T47D (cell line): ENCODE measurements around the gene SLC24A4.
A peak's percentile ranks its signal among the peaks of the same experiment; 100 is the strongest.

Experiments used
- DNase-seq, 2 experiments: peaks; one replicate each; pipeline versions ENCODE4 v3.0.0 to v3.0.0-alpha.2; 2011 to 2012; ENCODE audit warnings: low read depth in 1 of 2, low spot score in 1 of 2
- JUND ChIP-seq: IDR thresholded peaks from 2 replicates; pipeline ENCODE4 v1.6.1; 2012; ENCODE audit warnings: low read depth
- in situ Hi-C: cut with HindIII; loops from 2 replicates; pipeline ENCODE4 v1.10.0; 2016; ENCODE audit warnings: low sequenced_read_pairs, low pct_unique_long_range_greater_than_20kb

Gene SLC24A4

DNA sequence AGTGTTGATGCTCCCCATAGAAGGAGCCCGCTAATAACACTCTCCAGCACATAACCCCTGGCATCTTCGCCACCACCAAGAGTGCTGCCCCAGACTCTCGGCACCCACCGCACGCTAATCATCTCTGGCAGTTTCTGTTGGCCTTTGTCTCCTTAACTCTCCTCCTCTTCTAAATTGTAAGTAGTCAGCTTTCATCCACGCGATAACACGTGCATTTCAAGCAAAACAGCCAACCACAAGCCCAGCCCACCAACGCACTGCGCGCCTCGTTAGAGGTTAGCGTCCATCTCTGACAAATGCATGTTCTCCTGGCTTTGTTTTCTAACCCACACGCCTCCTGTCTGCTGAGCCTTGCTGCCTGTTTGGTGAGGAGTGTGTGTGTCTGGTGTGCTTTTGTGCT is 129.5 kb downstream of the SLC24A4 start:
- no peak for TF ChIP-seq JUND
- DNase-seq, result no peak
- in situ Hi-C loops, result no loop called here

DNA sequence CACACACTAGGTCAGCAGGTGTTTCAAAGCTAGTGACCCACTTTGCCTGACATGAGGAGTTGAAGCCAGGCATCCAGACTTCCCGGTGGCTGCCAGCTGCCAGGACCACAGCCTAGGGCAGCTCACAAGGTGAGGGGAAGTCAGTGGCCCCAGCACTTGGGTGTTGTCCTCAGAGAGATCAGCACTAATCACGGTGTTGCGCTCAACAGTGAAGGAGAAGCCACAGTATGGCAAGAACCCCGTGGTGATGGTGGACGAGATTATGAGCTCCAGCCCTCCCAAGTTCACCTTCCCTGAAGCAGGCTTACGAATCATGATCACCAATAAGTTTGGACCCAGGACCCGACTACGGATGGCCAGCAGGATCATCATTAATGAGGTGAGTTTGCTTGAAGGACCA is 130.7 kb downstream of the SLC24A4 start:
- TF ChIP-seq JUND, result no peak
- in situ Hi-C loops, result no loop called here
- DNase-seq, result no peak

DNA sequence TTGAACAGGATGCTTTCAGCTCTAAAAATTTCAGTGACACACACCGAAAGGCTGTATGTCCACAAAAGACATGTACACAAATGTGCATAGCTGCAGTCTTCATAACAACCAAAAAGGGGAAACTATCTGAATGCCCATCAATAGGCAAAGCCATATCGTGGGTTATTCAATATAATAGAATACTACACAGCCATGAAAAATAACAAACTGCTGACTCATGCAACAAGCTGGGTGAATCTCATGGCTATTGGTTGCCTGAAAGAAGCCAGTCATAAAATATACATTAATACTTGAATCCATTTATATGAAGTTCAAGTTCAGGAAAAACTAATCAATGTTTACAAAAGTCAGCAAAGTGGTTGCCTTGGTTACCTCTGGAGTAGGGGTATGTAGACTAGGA is 132.3 kb downstream of the SLC24A4 start:
- in situ Hi-C loops, result no loop called here
- TF ChIP-seq JUND, result no peak
- no peak for DNase-seq

DNA sequence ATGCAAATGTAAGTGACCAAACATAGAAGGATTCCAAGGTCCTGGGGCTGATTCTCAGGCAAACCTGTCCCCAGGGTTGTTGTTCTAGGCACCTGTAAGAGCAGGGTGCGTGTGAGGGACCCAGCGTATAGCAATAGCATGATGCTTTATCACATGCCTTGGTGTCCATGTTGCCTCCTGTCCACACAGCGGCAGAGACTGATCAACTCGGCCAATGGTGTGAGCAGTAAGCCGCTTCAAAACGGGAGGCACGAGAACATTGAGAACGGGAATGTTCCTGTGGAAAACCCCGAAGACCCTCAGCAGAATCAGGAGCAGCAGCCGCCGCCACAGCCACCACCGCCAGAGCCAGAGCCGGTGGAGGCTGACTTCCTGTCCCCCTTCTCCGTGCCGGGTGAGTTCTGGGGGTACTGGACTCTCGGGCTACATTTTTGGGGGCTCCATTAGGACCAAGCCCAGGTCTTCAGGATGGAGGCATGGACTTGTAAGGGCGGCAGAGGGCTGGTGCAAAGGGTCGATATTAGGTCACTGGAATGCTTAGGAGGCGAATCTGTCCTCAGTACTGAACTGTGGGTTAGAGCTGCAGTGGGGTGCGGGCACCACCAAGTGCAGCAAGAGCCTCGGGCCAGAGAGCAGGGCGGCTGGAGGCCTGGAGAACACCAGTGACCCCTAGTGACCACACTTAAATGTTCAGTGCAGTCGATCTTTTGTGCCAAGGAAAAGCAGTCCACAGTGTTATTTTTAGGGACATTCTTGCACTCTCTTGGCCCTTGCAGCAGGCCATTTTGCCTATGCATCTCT is 133.4 kb downstream of the SLC24A4 start:
- in situ Hi-C loops, result no loop called here
- peak; percentile 41 to 74 for DNase-seq
- no peak for TF ChIP-seq JUND

DNA sequence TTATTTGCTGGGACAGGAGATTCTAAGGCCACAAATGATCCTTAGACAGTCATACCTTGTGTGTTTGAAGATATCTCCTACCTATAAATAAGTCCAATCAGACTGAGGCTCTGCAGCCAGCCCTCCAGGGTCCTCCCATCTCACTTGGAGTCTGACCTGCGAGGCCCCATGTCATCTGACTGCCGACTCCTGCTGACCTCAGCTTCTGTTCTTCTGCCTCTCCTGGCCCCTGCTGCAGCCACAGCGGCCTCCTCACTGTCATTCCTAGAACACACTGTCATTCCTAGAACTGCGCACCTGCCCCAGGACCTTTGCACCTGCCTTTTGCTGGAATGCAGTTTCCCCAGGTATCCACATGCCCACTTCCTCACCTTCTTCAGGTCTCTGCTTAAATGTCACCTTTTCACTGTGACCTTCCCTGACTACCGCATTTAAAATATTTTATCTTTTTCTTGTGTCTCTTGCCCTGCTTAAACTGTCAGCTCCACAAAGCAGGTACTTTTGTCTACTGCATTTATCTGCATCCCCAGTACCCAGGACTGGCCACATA is 134.1 kb downstream of the SLC24A4 start:
- no peak for TF ChIP-seq JUND
- in situ Hi-C loops, result no loop called here
- no peak for DNase-seq

DNA sequence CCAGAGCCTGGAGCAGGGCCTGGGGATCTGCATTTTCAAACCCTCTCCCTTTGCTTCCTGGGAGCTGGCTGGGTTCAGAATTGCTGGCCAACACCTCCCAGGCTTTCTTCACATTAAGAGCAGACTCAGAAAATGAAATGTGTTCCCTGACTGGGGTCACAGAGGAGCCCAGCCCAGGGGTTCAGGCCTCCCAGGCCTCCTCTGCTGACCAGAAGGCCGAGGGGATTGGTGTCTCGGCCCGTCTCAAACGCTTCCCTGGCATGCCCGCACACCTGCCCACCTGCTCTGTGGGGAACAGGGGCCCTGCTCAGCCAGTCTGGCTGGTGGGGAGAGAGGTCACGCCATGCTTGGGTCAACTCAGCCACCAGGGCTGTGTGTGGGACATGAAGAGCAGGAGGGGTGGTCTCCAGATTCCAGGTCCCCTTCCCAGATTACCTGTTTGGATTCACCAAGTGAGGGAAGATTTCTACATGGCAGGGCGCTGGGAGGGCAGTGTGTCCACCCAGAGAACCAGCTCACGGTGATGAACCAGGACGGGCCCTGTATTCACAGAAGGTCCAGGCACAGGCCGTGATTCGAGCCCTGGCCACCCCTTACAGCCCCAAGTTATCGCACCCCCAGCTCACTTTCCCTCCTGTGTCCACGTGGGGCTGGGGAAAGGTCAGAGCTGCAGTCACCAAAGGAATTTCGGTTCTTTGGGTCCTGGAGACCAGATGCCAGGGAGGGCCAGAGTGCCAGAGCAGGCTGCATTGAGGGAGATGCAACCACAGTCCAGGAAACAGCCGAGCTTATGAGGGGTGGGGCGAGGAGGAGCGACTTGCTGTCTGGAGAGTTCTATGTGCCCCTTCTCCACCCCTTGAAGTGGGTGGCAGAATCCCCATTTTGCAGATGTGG is 135.4 kb downstream of the SLC24A4 start:
- in situ Hi-C loops, result no loop called here
- TF ChIP-seq JUND, result no peak
- no peak for DNase-seq

DNA sequence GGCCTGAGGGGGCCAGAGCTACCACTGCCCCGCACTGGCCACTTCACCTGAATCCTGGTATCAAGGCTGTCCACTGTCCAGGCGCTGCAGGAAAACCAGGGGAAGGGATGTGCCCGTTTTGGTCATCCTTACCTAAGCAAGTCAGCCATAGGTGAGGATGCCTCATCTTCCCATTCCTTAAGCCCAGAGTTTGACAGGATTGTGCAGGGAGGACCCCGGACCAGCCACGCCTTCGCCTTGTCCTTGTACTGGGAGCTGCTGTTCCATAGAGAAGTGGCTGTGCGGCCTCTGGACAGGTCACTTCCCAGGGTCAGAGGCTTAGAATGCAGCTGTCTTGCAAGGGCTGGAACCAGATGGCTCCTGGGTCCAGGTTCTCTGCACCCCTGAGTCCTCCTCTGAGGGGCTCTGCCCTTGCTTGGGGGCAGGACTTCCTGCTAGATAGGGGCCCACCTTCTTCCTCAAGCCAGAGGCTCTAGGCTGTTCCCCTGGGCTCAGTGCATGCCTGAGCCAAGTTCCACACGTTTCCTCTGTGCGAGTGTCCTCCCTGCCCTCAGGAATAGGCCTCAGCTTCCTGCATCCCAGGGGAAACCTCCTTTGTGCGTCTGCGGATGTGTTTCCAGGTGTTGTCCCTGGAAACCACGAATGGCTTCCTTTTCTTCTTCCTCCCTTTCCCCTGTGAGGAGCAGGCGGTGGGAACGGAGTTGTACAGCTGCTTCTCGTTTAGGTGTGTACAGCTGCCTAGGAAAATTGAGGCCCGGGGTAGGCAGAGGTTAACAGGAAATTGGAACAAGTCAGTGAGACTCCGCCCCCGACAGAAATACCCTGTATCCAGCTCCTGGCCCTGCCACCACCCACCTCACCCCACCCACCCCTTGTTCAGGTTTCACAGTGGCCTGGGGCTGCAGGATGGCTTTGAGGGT is 136.3 kb downstream of the SLC24A4 start:
- no peak for TF ChIP-seq JUND
- in situ Hi-C loops, result no loop called here
- no peak for DNase-seq

DNA sequence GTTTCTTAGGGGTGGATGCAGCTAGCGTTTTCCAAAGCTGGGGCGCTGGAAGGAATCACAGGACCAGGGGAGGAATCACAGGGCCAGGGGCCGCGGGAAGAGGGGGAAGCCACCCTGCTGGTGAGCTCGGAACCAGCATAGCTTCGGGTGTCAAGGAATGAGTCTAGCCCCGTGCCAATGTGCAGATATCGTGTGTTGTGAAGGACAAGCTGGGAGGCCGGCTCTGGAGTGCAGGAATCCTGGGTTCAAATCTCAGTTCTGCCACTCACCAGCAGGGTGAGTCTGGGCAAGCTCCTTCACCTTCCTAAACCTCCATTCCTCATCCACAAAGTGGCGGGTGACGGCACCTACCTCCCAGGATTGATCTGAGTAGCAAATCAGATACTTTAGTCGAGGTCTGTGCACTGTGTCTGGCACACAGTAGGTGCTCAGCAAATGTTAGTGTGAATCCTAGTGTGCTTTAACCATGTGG is 137.0 kb downstream of the SLC24A4 start:
- DNase-seq, result no peak
- in situ Hi-C loops, result no loop called here
- TF ChIP-seq JUND, result no peak

DNA sequence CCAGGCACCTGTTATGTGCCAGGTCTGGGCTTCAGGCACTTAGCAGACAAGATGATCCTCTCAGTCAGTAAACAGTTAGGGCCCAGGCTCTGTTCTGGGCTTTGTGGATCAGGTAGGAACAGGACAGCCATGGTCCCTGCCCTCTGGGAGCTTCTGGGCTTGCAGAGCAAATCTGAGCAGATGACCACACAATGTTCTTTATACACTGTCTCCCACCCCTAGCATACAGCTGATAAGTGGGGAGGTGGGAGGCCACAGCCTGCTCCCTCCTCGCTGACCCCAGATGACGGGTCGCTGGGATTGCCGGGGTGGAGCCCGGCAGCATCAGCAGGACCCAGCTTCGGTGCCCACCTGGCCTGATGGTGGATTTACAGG is 137.6 kb downstream of the SLC24A4 start:
- DNase-seq, result no peak
- in situ Hi-C loops, result no loop called here
- no peak for TF ChIP-seq JUND

DNA sequence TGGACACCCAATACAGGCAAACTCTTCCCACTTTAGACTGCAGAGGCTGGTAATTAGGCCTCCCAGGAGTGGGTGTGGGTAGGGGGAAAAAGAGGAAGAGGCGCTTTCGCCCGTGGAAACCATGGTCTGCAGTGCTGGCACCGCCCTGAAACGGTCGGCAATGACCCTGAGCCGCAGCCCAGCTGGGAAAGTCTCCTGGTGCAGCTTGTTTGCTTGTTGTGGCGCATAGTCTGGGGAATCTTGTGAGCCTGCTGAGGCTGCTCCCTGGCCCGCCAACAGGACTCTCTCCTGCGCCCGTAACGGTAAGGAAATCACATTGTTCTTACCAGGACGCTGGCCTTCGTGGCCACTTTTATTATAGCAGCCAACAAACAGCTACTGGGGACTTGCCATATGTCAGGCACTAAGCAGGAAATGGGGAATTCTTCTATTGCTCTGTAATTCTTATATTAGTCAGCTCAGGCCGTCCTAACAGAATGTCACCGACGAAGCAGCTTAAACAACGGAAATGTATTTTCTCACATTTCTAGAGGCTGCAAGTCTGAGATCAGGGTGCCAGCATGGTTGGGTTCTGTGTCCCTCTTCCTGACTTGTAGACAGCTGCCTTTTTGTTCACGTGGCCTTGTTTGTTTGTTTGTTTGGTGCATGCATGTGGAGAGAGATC is 138.1 kb downstream of the SLC24A4 start:
- TF ChIP-seq JUND, result no peak
- no peak for DNase-seq
- in situ Hi-C loops, result no loop called here

DNA sequence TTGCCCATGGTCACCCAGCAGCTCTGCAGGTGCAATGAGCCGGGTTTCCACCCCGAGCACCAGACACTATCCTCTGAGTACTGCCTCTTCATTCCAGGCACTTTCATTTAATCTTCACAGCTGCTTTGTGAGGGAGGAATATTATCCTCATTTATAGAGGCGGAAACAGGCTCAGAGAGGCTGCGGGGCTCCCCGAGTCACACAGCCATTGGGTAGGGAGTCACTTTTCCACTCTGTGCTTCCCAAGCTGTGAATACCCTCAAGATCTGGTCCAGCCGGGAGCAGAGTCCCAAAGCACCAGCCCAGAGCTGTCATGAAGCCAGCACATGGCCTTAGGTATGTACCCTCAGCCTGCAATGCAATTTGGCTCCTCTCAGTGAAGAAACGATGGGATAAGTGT is 138.9 kb downstream of the SLC24A4 start:
- DNase-seq, result no peak
- no peak for TF ChIP-seq JUND
- in situ Hi-C loops, result no loop called here

DNA sequence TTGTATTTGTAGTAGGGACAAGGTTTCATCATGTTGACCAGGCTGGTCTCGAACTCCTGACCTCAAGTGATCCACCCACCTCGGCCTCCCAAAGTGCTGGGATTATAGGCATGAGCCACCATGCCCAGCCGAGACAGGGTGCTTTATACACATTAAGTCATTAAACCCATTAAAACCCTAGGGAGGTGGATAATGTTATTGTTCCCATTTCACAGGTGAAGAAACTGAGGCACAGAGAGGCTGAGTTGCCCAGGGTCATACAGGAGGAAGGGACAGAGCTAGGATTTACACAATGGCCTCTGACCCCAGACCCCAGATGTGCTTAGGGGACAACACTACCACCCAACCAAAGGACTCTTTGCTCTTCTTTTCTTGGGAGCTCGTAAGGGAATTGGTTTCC is 139.6 kb downstream of the SLC24A4 start:
- in situ Hi-C loops, result no loop called here
- DNase-seq, result no peak
- no peak for TF ChIP-seq JUND
